Stimulated activated naive CD8-positive, alpha-beta T cell treated with anti-CD3 and anti-CD28 coated beads, Interleukin-15, Interleukin-2, amounts not matched to agents 100 U/mL and 50 U/mL, for 24 hours (primary cell): ENCODE results near the gene GGA1.
A peak's percentile ranks its signal among the peaks of the same experiment; 100 is the strongest.

ENCODE experiments used
- ATAC-seq: fragments of 150-1000 bp; cut with Tn5 transposase; one replicate; pipeline ENCODE4 v1.10.0; 2021
- DNase-seq: peaks from one replicate; pipeline ENCODE4 v3.0.0; 2021

GGA1 gene, protein sequence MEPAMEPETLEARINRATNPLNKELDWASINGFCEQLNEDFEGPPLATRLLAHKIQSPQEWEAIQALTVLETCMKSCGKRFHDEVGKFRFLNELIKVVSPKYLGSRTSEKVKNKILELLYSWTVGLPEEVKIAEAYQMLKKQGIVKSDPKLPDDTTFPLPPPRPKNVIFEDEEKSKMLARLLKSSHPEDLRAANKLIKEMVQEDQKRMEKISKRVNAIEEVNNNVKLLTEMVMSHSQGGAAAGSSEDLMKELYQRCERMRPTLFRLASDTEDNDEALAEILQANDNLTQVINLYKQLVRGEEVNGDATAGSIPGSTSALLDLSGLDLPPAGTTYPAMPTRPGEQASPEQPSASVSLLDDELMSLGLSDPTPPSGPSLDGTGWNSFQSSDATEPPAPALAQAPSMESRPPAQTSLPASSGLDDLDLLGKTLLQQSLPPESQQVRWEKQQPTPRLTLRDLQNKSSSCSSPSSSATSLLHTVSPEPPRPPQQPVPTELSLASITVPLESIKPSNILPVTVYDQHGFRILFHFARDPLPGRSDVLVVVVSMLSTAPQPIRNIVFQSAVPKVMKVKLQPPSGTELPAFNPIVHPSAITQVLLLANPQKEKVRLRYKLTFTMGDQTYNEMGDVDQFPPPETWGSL

DNA sequence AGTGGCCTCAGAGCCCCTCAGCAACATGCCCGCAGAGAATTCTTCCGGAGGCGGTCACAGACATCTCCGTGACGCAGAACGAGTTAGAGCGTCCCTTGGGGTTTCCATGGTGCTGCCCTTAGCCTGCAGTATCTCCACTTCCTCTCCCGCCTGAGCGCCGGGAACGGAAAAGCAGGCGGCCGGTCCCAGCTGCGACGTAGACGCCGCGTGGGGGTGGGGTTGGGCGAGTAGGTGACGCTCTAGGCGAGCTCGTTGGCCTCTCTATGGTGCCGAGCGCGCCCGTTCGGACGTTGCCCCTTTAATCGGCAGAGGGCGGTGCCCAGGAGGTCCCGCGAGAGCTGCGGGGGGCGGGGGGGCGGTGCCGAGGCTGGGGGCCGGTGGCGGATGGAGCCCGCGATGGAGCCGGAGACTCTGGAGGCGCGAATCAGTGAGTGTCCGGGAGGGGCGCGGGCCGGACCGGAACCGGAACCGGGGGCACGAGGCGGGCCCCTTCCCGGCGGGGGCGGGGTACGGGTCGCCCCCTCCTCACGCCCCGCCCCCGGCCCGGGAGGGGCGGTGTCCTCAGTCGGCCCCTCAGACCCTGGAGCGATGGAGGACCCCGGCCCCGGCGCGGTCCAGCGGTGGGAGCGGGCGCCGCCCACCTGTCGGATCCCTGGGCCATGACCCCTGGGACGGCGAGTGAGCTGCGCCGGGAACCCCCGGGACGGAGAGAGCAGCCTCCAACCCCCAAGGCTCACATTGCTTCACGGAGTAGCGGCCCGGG is at the start of gene GGA1:
Gene GGA1 (plus strand): TSS at position 358 of the 763 bp plus-strand sequence. CDS start 27 bp downstream, at position 385.
- peak; percentile 91 for ATAC-seq
- peak; percentile 97 for DNase-seq

DNA sequence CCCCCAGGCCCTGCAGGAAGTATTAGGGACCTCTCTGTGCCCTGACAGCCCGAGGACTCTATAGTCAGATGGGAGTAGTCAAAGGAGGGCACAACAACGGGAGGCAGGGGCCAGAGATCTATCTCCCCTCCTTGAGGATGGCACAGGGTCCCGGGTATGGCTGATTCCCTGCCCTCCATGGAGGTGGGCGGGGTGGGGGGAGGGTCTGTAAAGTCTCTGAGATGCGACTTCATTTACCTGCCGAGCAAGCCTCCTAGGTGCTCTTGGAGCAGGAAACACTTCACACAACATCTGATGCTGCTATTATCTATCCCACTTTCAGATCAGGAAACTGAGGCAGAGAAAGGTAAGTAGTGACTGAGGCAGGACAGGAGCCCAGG is 49.1 kb upstream of the GGA1 start:
- ATAC-seq = no peak
- no peak for DNase-seq

DNA sequence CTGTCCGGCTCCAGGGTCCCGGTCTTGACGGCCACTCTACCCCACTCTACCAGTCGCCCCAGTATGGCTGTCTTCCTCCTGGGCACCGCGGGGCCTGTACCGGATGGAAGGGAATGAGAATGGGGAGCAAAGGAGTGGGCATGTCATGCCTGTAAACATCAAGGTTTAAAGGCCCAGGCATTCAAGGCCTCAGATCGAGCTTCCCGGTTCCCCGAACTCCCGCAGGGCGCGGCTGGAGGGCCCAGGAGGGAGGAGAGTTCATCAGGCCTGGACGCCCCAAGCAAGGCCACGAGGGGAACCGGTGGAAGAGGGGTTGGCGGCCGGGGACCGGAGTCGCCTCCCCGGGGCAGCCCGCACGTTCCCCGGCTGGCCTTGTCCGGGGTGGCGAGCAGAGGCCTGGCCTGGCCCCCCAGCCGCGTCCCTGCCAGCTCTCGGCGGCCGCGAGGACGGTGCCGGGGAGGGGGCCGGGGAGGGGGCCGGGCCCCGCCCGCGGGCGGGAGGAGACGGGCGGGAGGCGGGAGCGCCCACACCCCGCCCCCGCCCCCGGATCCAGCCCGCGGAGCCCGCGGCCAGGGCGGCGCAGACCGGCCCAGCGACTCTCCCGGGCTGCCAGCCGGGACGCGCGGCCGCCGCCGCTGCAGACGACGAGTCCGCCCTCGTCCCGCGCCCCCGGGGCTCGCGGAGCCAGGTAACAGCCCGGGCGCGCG is 48.6 kb upstream of the GGA1 start, which contains the start of gene CDC42EP1:
Gene CDC42EP1 (plus strand): TSS at position 580 of the 707 bp plus-strand sequence. CDS start 5,870 bp downstream, outside the sequence.
- ATAC-seq (no peak), DNase-seq (no peak)

GRCh38 chr22:37560608-37561211 is 47.9 kb upstream of the GGA1 start:
- ATAC-seq (no peak), DNase-seq (no peak)

DNA sequence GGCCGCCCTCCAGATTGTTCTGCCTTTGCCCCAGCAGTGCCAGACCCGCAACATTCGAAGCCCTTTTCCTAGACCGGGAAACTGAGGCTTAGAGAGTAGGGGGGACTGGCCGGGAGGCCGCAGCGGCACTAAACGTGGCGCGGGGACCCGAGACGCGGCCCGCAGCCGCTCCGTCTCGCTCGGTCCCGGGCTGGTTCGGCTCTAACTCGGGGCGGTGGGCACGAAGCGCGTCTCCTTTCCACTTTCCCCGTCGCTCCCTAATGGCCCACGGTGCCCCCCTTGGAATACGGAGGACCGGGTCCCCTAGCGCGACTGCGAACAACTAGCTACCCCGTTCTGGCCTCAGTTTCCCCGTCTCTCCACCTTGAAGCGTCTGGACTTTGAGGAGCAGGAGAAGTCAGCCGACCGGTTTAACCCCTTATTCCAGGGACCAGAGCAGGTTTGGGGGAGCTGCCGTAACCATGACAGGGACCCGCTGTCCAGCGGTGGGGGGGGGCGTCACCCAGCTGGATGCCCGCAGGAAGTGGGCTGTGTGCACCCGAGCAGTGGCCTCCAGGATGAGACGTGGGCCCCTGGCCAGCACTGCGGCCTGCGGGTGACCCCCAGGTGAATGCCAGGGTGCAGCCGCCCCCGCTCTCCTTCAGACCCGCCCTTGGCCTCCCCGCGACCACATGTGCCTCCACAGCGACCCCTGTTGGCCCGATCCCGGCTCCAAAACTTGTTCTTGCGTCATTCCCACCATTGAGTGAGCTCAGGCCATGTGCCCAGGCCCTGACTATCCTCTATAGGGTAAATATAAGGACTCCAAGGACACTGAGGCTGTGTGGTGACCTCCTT is 47.2 kb upstream of the GGA1 start:
- DNase-seq (peak; percentile 91), ATAC-seq (peak; percentile 60)

DNA sequence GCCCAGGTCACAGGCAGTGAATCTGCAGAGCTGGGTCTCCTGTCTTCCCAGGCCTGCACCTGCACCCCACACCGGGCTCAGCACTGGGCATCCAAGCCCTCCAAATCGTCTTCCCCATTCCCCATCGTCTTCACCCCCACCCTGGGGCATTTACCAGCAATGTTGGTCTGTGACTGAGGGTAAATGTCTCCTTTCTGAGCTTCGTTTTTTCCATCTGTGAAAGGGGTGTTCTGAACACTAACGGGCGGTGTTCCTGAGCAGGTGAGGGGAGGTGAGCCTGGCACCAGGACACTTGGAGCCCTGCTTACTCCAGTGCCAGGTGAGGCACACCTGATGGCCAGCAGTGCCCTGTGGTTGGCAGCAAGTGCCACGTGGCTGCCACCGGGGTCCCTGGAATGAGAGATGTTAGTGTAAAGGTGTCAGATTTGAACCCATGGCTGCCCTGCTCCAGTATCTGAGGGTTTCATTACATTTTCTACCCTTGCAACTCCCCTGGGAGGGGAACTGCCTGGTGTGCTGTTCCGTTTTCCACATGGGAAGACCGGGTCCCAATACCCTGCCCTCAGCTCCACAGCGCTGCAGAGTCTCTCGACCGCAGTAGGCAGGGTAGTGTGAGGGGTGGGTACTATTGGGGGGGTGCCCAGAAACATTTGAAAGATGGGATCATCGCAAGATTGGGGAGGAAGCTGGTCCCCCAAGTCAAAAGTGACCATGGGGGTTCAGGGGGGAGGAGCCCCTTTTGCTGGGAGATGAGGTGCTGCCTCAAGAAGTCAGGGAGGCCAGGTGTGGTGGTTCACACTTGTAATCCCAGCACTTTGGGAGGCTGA is 46.4 kb upstream of the GGA1 start:
- DNase-seq (no peak), ATAC-seq (no peak)

DNA sequence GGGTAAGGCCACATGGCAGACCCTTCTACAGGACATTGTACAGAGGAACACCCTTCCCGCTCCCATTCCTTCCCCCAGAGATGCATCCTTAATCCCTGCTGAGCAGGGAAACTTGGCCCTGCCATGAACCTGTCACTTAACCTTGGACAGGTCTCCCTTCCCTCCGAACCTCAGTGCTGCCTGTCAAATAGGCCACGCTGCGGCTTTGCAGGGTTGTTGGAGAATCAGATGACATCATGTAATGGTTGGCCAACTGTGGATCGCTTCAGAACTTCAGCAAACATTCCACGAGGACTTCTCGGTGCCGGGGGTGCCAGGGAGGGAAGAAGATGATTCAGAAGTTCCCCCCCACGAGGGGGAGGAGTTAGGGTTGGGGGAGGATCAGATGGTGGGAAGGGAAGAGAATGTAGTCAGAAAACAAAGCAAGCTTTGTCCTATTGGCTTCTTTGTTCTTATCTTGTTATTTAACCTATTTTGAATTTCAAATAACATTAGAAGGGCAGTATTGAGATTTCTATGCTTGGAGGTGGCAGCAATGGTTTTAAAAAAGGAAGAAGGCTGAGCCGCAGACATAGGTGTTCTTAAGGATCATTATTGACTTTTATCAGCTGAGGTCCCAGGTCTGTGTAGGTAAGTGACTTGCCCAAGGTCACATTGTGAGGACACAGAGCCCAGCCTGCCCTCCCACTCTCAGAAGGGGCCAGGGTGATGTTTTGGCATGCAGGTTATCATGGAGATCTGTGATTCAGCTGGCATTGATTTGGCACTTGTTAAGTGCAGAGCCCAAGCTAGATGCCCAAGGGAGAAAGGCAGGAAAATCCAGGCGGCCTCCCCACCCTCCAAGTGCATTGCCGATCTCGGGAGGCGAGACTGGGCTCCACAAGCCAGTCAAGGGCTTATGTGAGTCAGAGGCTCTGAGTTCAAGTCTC is 45.2 kb upstream of the GGA1 start:
- ATAC-seq (no peak), DNase-seq (no peak)

DNA sequence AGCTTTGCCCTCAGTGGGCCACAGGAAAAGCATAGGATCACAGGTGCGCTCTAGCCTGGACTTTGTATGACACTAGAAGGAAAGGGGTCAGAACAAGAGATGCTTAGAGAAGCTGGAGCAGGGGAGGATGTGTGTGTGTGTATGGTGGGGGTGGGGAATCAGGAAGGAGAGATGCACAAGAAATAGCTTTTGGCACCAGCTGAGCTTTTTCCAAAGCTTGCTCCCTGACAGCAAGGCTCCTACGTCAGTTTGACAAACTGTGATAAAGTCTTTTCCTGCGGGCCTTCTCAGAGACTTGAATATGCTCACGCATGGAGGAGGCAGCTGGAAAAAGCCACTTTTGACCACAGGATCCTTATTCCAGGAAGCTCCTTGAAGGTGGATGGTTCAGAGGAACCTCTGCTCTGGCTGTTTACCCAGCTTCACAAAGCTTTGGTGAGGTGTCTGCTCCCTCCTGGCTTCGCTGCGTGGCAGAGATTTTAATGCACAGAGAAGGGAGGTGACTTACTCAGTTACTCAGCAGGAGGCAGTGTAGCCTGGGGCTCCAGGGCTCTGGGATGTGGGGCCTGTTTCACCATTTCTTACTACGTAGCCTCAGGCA is 44.4 kb upstream of the GGA1 start:
- DNase-seq = no peak
- no peak for ATAC-seq

GRCh38 chr22:37565830-37566229 is 42.8 kb upstream of the GGA1 start:
- no peak for ATAC-seq
- DNase-seq = no peak

GRCh38 chr22:37566329-37566837 is 42.3 kb upstream of the GGA1 start:
- DNase-seq = peak; percentile 57
- no peak for ATAC-seq

DNA sequence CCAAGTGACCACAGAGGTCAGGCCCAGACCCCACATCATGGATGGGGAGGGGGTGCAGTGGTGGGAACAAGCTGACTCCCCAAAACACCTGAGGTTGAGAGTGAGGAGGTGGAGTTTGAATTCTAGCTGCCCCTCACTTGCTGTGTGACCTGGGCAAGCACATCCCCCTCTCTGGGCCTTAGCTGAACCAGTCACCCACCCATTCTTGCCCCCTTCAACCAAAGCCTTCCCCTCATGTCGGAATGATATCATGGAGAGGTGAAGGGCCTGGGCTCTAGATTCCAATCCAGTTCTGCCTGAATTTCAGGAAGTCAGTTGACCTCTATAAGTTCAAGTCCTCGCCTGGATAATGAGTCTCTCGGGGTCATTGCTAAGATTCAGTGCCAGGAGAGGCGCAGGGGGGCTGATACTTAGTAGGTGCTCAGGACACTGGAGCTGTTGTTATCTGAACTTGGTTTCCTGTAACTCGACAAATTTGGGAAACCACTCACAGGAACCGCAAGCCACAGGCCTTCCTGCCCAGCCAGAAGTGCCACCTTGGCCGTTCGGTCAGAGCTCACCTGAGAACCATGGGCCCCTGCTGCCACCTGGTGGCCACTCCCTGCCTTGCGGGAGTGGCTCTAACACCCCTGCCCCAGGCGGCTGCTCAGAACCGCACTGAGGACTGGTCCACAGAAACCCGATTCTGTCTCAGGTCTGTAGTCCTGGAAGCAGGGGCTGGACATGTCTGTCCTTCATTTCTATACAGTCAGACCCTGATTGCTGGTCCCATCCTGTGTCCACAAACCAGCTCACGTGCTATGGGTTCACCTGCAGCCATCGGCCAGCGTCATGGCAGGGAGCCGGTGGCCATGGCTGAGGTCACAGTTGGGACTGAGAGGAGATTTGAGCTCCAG is 41.5 kb upstream of the GGA1 start:
- ATAC-seq (peak; percentile 89), DNase-seq (peak; percentile 95)

DNA sequence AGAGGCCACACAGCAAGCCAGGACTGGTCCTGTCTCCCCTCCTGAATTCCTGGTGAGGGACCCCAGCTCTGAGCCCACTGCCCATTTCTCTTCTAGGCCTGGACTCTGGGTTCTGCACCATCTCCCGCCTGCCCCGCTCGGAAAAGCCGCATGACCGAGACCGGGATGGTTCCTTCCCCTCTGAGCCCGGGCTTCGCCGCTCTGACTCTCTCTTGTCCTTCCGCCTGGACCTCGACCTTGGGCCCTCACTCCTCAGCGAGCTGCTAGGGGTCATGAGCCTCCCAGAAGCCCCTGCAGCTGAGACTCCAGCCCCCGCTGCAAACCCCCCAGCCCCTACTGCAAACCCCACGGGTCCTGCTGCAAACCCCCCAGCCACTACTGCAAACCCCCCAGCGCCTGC is 40.6 kb upstream of the GGA1 start:
- ATAC-seq (no peak), DNase-seq (no peak)

DNA sequence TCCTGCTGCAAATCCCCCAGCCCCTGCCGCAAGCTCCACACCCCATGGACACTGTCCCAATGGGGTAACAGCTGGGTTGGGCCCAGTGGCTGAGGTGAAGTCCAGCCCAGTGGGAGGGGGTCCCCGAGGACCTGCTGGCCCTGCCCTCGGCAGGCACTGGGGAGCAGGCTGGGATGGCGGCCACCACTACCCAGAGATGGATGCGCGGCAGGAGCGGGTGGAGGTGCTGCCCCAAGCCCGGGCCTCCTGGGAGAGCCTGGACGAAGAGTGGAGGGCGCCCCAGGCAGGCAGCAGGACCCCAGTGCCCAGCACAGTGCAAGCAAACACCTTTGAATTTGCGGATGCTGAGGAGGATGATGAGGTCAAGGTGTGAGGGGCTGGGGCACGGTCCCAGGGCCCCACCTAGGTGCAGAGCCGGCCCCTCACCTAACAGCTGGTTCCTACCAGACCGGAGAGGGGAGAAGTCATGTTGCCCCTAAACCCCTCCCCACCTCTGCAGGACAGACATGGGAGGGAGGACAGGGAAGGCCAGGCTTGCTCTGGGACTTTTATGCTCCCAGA is 40.1 kb upstream of the GGA1 start:
- DNase-seq = no peak
- ATAC-seq = no peak

DNA sequence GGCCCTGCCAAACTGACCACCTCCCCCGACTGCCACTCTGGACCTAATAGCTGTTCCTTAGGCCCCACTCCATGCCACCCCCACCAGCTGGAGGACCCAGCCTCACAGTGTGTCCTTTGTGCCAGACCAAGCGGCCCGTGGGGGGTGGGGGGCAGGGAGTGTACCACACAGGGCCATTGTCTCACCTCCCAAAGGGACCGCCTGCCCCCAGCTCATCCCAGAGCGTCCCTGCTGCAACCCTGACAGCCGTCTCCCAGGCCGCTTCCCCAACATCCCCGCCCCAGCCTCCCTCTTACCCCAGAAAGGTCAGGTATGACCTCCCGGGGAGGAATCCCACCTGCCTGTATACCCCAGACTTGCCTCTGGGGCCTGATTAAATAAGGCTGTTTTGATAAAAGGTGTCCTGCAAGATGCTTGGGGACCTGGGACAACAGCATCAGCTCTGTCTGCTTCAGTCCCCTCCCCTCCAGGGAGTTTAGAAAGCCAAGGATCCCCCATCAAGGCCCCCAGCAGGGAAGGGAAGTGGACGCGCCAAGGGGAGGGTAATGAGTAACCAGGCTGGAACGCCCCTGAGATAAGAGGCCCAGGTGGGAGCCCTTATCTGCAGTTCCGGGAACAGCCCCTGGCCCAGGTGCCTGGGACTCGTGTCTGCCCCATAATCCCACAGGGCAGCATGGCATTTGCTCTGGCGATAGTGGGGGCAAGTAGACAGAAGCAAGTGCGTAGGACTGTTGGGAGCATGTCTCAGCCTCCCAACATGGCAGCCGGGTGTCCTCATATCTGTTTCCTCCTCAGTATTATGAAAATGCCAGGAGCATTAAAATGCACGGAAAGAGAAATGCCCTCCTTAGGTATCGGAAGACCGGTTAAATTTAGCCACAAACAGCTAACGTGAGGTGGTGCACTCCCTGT is 39.4 kb upstream of the GGA1 start:
- DNase-seq (no peak), ATAC-seq (no peak)

DNA sequence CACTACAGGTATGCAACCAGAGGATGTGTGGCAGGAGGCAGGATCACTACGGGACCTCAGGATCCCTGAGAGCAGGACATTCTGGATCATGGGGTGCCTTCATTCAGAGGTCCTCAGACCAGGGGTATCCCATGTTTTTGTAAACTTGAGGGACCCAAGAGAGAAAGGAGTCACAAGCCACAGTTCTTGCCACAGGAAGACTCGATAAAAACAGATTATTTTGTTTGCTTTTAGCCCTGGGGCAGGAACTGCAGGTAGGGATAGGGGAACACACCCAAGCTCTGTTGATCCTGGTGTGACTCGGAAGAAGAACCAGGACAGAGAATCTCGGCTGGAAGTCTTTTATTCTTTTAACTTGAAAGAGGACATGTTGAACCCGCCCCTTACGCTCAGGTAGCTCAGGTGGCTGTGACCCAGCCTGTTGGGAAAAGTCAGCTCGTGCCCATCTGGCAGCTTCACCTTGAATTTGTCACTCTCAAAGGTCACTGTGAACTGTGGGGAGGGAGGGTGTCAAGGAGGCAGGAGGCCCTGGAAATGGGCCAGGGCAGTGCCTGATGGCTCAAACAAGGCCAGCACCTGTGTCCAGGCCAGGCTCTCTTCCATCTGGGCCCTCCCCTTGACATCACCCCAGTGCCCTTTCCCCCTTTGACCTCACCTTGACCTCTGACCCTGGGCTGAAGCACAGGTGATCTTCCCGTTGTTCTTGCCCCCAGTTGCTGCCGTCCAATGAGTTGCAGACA is 38.5 kb upstream of the GGA1 start:
- DNase-seq (no peak), ATAC-seq (no peak)
